Nucleus accumbens (tissue), 56 donors: ENCODE results near the gene MED6.
A peak's percentile ranks its signal among the peaks of the same experiment; 100 is the strongest.

Source experiments
- DNase-seq, 56 donors: peaks; one replicate each; lab custom pipeline; 2025; lab: John Stamatoyannopoulos, UW

The MED6 gene

GRCh38 chr14:70601162-70601561 lies 707 bp upstream of the MED6 start:
- DNase-seq: no peak

DNA sequence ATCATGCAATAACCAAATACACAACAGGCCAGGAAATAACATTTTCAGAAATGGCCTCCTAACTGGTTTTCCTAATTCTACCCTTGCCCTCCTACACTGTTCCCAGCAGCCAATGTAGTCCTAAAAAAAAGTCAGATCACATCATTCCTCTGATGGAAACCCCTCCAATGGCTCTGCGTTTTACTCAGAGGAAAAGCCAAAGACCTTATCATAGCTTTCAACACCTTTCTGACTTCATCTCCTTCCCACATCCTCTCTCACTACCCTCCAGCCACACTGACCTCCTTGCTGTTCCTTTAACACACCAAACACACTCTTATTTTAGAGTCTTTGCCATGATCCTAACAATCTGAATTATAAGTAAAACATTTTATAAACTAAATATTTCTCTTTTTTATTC lies 1.1 kb downstream of the MED6 start:
- no peak for DNase-seq

GRCh38 chr14:70597731-70598130 lies 2.7 kb downstream of the MED6 start:
- DNase-seq: no peak

DNA sequence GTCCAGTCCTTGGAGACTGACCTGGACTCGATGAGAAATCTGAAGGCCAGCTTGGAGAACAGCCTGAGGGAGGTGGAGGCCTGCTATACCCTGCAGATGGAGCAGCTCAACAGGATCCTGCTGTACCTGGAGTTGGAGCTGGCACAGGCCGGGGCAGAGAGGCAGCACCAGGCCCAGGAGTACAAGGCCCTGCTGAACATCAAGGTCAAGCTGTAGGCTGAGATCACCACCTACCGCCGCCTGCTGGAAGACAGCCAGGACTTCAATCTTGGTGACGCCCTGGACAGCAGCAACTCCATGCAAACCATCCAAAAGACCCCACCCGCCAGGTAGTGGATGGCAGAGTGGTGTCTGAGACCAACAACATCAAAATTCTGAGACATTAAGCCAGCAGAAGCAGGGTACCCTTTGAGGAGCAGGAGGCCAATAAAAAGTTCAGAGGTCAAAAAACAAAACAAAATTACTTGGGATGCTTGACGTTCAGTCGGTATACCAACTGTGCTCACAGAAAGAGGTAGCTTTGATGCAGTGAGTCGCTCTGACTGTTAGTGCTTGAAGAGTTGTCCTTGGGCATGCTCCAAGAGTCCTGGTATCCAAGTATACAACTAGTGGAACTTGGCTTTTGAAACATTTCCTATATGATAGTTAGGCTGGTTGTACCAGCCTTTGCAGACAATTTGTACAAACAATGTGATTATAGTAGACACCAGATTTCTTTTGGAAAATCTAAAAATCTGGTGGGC lies 4.8 kb downstream of the MED6 start:
- DNase-seq: no peak

- DNase-seq: no peak
Observed at GRCh38 chr14:70594461-70594860, 6.0 kb downstream of the MED6 start.

DNA sequence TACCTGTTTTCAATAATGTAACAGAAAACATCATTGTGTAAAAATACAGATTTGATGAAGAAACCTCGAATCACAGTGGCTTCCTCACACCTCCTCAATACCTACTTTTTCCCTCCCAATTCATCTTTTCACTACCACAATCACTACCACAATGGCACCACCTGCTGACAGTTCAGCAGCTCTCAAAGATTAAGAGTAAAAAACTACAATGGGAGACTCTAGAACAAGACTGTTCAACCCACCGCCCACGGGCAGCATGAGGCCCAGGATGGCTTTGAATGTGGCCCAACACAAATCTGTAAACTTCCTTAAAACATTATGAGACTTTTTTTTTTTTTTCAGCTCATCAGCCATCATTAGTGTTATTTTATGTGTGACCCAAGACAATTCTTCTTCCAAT lies 15.2 kb downstream of the MED6 start:
- no peak for DNase-seq

GRCh38 chr14:70576891-70577290 lies 23.6 kb downstream of the MED6 start:
- no peak for DNase-seq

DNA sequence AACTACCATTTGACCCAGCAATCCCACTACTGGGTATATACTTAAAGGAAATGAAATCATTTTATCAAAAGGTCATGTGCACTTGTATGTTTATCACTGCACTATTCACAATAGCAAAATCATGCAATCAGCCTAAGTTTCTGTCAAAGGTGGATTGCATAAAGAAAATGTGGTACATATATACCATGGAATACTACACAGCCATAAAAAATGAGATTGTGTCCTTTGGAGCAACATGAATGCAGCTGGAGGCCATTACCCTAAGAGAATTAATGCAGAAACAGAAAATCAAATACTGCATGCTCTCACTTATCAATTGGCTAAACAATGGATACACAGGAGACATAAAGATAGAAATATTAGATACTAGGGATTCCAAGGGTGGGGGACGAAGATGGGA lies 27.4 kb downstream of the MED6 start:
- DNase-seq: no peak

- DNase-seq: no peak
Observed at GRCh38 chr14:70571139-70571538, 29.3 kb downstream of the MED6 start.

DNA sequence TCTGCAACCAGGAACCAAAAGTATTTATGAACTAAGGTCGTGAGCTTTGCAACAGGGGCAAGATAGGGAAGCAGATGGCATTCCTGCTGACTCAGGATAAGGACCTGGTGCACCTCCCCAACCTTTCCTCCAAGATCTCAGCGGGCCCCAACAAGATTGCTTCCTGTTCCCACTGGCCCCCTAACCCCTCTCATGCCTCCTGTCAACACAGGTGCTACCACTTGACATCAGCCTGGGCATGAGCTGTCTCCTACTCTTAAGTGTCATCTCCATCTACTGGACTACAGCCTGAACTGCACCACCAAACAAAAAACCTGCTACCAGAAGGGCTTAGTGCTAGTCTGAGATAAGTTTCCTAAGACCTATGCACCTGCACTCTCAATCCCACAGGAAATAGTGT lies 32.7 kb downstream of the MED6 start:
- no peak for DNase-seq

- DNase-seq: peak in 1 of 56 donors; percentile 4
Observed at GRCh38 chr14:70563869-70564268, 36.6 kb downstream of the MED6 start.

- DNase-seq: no peak
Observed at GRCh38 chr14:70563417-70563816, 37.0 kb downstream of the MED6 start.

GRCh38 chr14:70558356-70558755 lies 42.1 kb downstream of the MED6 start:
- DNase-seq: no peak

DNA sequence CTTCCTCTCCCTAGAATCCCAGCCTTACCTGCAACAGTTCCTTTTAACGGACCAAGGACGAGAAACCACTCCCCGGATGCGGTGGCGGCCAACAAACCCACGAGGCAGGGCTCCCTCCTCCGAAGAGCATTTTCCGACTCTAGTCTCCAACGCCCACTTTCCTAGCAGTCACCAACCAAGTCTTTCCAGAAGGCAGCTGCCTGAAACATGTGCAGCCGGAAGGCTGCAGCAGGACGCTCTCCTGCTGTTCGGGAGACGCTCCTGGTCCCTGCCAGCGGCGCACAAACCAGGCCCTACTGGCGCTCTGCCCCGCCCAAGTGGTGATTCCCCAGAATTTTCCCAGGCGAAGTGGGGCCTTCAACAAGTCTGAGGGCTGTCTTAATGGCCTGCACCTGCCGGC lies 44.6 kb downstream of the MED6 start:
- DNase-seq: no peak

DNA sequence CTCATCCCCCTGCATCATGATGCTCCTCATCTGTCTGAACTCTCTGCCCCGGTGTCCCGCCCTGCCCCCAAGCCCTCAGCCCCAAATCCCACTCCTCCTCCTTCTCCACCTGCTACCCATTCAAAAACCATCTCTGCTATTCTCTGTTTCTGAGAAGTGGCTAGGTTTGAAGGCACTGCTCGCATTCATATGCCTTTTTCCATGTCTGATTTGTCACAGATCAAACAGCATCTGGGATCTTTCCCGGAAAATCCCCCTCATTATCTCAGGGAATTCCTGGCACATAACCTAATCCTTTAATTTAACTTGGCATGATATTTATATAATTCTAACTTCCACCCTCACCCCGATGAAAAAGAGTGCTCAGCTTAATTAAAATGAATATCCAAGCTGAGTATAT lies 62.4 kb downstream of the MED6 start:
- DNase-seq: no peak

- no peak for DNase-seq
Observed at GRCh38 chr14:70536830-70537229, 63.6 kb downstream of the MED6 start.

DNA sequence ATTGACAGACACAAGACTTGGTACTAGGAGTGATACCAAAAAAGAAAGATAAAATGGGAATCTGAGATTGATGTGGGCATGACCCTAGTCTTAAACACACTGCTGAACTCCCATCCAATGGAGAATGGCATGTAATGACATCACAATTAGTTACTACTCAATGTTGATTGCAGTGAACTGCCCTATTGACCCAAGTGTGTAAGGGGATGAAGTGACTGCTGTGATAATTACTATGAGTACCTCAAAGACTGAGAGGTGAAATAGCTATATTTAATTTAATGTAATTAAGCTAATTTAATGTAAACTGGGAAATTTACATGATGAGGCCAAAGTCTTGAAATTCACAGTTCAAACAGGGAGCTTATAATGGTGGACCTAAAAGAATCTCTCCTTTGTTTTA lies 65.6 kb downstream of the MED6 start, which contains the start of gene ADAM20:
TSS of gene ADAM20 (minus strand) at position 101 of the 400 bp plus-strand sequence. CDS start 10,247 bp downstream, outside the sequence.
- DNase-seq: no peak
